Breast epithelium (tissue), 3 donors: ENCODE data around the gene PDZD4.

Experiments
- CTCF ChIP-seq, 3 donors: fragments of 450-650 bp; IDR thresholded peaks; one replicate each; pipeline ENCODE4 v1.5.1; 2016 to 2017; ENCODE audit warnings: antibody characterized with exemption in 3 of 3, mild to moderate bottlenecking in 3 of 3, moderate library complexity in 3 of 3
- POLR2A ChIP-seq: fragments of 450-650 bp; IDR thresholded peaks from one replicate; pipeline ENCODE4 v1.6.1; 2016; ENCODE audit warnings: antibody characterized with exemption, mild to moderate bottlenecking, moderate library complexity

DNA sequence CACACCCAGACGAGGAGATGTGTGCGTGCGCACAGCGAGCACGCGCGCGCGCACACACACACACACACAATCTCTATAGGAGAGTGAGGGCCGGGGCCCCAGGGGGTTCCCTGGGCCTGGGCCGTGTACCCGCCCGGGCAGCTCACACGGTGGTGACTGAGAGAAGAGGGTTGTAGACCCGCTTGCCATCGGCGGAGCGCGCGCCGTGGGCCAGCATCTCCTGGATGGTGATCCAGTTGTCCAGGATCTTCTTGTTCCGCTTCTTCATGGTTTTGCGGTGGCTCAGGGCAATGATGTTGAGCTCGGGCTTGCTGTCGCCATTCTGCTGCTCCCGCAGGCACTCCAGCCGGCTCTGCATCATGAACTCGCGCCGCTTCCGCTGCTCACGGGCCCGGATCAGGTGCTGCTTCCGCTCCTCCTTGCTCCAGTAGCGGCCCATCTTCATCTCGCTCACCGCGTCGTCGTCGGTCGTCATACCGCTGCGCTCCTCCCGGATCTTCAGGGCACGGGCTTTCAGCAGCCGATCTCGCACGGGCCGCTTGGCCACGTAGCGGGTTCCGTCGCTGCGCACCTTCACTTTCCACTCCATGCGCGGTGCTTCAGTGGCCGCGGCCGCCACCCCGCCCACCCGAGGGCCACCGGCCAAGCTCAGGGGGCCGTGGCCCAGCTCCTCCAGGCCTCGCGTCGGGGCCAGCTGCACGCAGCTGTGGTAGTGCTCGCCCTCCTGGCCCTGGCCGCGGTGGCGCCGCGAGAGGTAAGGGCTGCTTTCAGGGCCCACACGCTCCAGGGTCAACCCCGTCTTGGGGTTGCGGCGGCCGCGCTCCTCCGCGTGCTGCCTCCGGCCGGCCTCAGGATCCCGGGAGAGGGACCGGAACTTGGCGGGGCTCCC is 26.9 kb downstream of the PDZD4 start:
- TF ChIP-seq CTCF (IDR thresholded peaks at IDR 0.05) (no peak), POLR2A (no peak)
